HG03520 (cell line): Measurements from ENCODE around the gene NUP205.
A peak's percentile ranks its signal among the peaks of the same experiment; 100 is the strongest.
"Not testable (repeated sequence)": the region's sequence is repeated elsewhere in the genome, so short reads cannot be mapped to it uniquely, and the experiment has no call there.

Experiments used
- ATAC-seq: cut with Tn5 transposase; IDR thresholded peaks from one replicate; pipeline ENCODE4 v1.9.1; 2021; ENCODE audit warnings: mild to moderate bottlenecking, moderate library complexity; ENCODE audit not compliant: unreplicated experiment

Gene NUP205

GRCh38 chr7:135664046-135664589, 106.4 kb downstream of the NUP205 start:
- no peak for ATAC-seq

- no peak for ATAC-seq
Measured at GRCh38 chr7:135665042-135665441, 107.3 kb downstream of the NUP205 start.

GRCh38 chr7:135666156-135666555, 108.4 kb downstream of the NUP205 start:
- ATAC-seq, result no peak

- ATAC-seq, result no peak
Measured at GRCh38 chr7:135666846-135667245, 109.1 kb downstream of the NUP205 start.

GRCh38 chr7:135667626-135668025, 109.9 kb downstream of the NUP205 start:
- not testable (repeated sequence) for ATAC-seq

GRCh38 chr7:135668852-135669395, 111.2 kb downstream of the NUP205 start:
- not testable (repeated sequence) for ATAC-seq

GRCh38 chr7:135669774-135670173, 112.1 kb downstream of the NUP205 start:
- no peak for ATAC-seq

- no peak for ATAC-seq
Measured at GRCh38 chr7:135670179-135670578, 112.5 kb downstream of the NUP205 start.

GRCh38 chr7:135672560-135673359, 115.0 kb downstream of the NUP205 start:
- peak; percentile 89 for ATAC-seq

- no peak for ATAC-seq
Measured at GRCh38 chr7:135673360-135673706, 115.6 kb downstream of the NUP205 start.

- no peak for ATAC-seq
Measured at GRCh38 chr7:135678612-135679575, 121.2 kb downstream of the NUP205 start.

GRCh38 chr7:135681762-135682161, 124.0 kb downstream of the NUP205 start:
- ATAC-seq, result no peak

GRCh38 chr7:135682191-135682590, 124.5 kb downstream of the NUP205 start:
- ATAC-seq, result no peak

- ATAC-seq, result no peak
Measured at GRCh38 chr7:135683609-135684008, 125.9 kb downstream of the NUP205 start.

GRCh38 chr7:135684136-135684535, 126.4 kb downstream of the NUP205 start:
- no peak for ATAC-seq

GRCh38 chr7:135684699-135685098, 127.0 kb downstream of the NUP205 start:
- no peak for ATAC-seq

- no peak for ATAC-seq
Measured at GRCh38 chr7:135685306-135686084, 127.8 kb downstream of the NUP205 start.

GRCh38 chr7:135687466-135687865, 129.7 kb downstream of the NUP205 start:
- no peak for ATAC-seq

GRCh38 chr7:135690566-135690965, 132.8 kb downstream of the NUP205 start:
- no peak for ATAC-seq

GRCh38 chr7:135692055-135692454, 134.3 kb downstream of the NUP205 start:
- no peak for ATAC-seq
